WTC11 (cell line): ENCODE data around the gene FRK. TPM values are rescaled to one million over a fixed set of nuclear protein-coding genes. Genes with fewer than 3 reads are reported as not detected.

Source experiments
- ATAC-seq: fragments of 200-7000 bp; cut with Tn5 transposase; 2 replicates; pipeline ENCODE4 v1.10.0; 2021; ENCODE audit warnings: mild to moderate bottlenecking, moderate library complexity
- CTCF ChIA-PET: fragments of 300-600 bp; sonication (Branson Sonifier 250); formaldehyde crosslinking; loops from one replicate; lab custom pipeline; 2021; ENCODE audit warnings: antibody characterized with exemption; lab: Charles Lee
- POLR2A ChIA-PET: fragments of 350-600 bp; sonication (Branson Sonifier 250); formaldehyde crosslinking; loops from one replicate; lab custom pipeline; 2021; ENCODE audit warnings: antibody characterized with exemption; lab: Charles Lee
- DNase-seq: peaks from one replicate; pipeline ENCODE4 v3.0.0; 2021; ENCODE audit warnings: low spot score
- H3K27ac Mint-ChIP-seq: 2 replicates; pipeline ENCODE4 v1.8.0; 2021; ENCODE audit warnings: mixed read lengths
- H3K27me3 Mint-ChIP-seq: 2 replicates; pipeline ENCODE4 v1.8.0; 2021; ENCODE audit warnings: low read depth, mild to moderate bottlenecking, moderate library complexity, mixed read lengths
- H3K36me3 Mint-ChIP-seq: 2 replicates; pipeline ENCODE4 v1.8.0; 2021; ENCODE audit warnings: mixed read lengths
- H3K4me1 Mint-ChIP-seq: 2 replicates; pipeline ENCODE4 v1.8.0; 2022; ENCODE audit warnings: mixed read lengths
- H3K4me3 Mint-ChIP-seq: 2 replicates; pipeline ENCODE4 v1.8.0; 2021; ENCODE audit warnings: mild to moderate bottlenecking, moderate library complexity, mixed read lengths
- H3K9me3 Mint-ChIP-seq: 2 replicates; pipeline ENCODE4 v1.8.0; 2021; ENCODE audit warnings: mixed read lengths
- ELF4 ChIP-seq: sonication (generic); formaldehyde crosslinking; IDR thresholded peaks from 2 replicates; pipeline ENCODE4 v1.8.1; 2022; ENCODE audit warnings: low read depth, mild to moderate bottlenecking, moderate library complexity, missing genetic modification reagents
- EMX1 ChIP-seq: fragments of 250-450 bp; sonication (Bioruptor Pico); IDR thresholded peaks from 2 replicates; pipeline ENCODE4 v1.8.0; 2021; ENCODE audit warnings: mild to moderate bottlenecking
- ESRRA ChIP-seq: sonication (generic); formaldehyde crosslinking; IDR thresholded peaks from 2 replicates; pipeline ENCODE4 v1.8.1; 2022; ENCODE audit warnings: mild to moderate bottlenecking, missing genetic modification reagents, borderline replicate concordance
- FOXJ3 ChIP-seq: sonication (generic); formaldehyde crosslinking; IDR thresholded peaks from 2 replicates; pipeline ENCODE4 v1.9.0; 2021; ENCODE audit warnings: missing genetic modification reagents, mild to moderate bottlenecking, borderline replicate concordance
- GTF2I ChIP-seq: fragments of 250-450 bp; sonication (Bioruptor Pico); conservative IDR thresholded peaks from 2 replicates; pipeline ENCODE4 v1.4.0; 2021; ENCODE audit warnings: mild to moderate bottlenecking
- KAT7 ChIP-seq: sonication (generic); formaldehyde crosslinking; IDR thresholded peaks from 2 replicates; pipeline ENCODE4 v1.8.1; 2023; ENCODE audit warnings: missing genetic modification reagents, mild to moderate bottlenecking, borderline replicate concordance
- MYBL2 ChIP-seq: sonication (generic); formaldehyde crosslinking; IDR thresholded peaks from 2 replicates; pipeline ENCODE4 v1.8.1; 2023; ENCODE audit warnings: mild to moderate bottlenecking, moderate library complexity, missing genetic modification reagents
- NR3C1 ChIP-seq: sonication (generic); formaldehyde crosslinking; conservative IDR thresholded peaks from 2 replicates; pipeline ENCODE4 v1.8.1; 2023; ENCODE audit warnings: low read depth, mild to moderate bottlenecking, missing genetic modification reagents
- TEAD1 ChIP-seq: sonication (generic); formaldehyde crosslinking; IDR thresholded peaks from 2 replicates; pipeline ENCODE4 v1.8.0; 2022; ENCODE audit warnings: mild to moderate bottlenecking, missing genetic modification reagents
- ZNF232 ChIP-seq: sonication (generic); formaldehyde crosslinking; IDR thresholded peaks from 2 replicates; pipeline ENCODE4 v1.8.0; 2022; ENCODE audit warnings: mild to moderate bottlenecking, missing genetic modification reagents
- ZNF423 ChIP-seq: fragments of 250-450 bp; sonication (Bioruptor Pico); IDR thresholded peaks from 2 replicates; pipeline ENCODE4 v2.1.2; 2022; ENCODE audit warnings: mild to moderate bottlenecking, moderate library complexity
- ZNF532 ChIP-seq: fragments of 250-450 bp; sonication (Bioruptor Pico); IDR thresholded peaks from 2 replicates; pipeline ENCODE4 v1.9.0; 2021; ENCODE audit warnings: mild to moderate bottlenecking, borderline replicate concordance
- ZNF671 ChIP-seq: fragments of 250-450 bp; sonication (Bioruptor Pico); IDR thresholded peaks from 2 replicates; pipeline ENCODE4 v1.8.0; 2021; ENCODE audit warnings: mild to moderate bottlenecking
- total RNA-seq: library from RNA; stranded (reverse); gene quantifications from 3 replicates; pipeline ENCODE4 v1.2.3, GENCODE V29; 2021
- TF ChIP-seq, protein P1 (sequence below): sonication (generic); formaldehyde crosslinking; IDR thresholded peaks from 2 replicates; pipeline ENCODE4 v1.8.0; 2023; ENCODE audit warnings: mild to moderate bottlenecking, missing genetic modification reagents
- TF ChIP-seq, protein P2 (sequence below): sonication (generic); formaldehyde crosslinking; IDR thresholded peaks from 2 replicates; pipeline ENCODE4 v1.8.0; 2022; ENCODE audit warnings: mild to moderate bottlenecking, missing genetic modification reagents
- TF ChIP-seq, protein P3 (sequence below): sonication (generic); formaldehyde crosslinking; IDR thresholded peaks from 2 replicates; pipeline ENCODE4 v1.8.1; 2022; ENCODE audit warnings: mild to moderate bottlenecking, moderate library complexity, missing genetic modification reagents
- TF ChIP-seq, protein P4 (sequence below): sonication (generic); formaldehyde crosslinking; IDR thresholded peaks from 2 replicates; pipeline ENCODE4 v1.8.1; 2023; ENCODE audit warnings: mild to moderate bottlenecking, missing genetic modification reagents

The FRK gene
- total RNA-seq, 1 experiment from 2014 or later, result 0.13 TPM

DNA sequence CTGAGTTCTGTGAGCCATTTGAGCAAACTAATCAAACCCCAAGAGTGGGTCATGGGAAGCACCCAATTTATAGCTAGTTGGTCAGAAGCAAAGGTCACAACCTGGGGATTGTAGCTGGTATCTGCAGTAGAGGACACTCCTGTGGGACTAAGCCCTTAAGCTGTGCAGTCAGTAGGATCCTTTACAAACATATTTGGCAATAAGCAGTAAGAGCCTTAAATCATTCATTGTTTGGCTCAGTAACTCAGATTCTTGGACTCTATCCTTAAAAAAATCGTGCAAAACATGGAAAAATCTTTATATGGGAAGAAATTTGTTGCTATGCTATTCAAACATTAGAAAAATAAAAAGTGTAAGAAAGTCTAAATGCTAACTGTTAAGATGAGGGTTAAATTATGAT, 29.9 kb downstream of the FRK start:
- no peak overlapping the region for H3K27ac Mint-ChIP-seq
- H3K4me3 Mint-ChIP-seq, result no peak overlapping the region
- DNase-seq (no peak), ATAC-seq (no peak)
- ChIA-PET POLR2A (no interaction called here), CTCF (no interaction called here)
- TF ChIP-seq EMX1 (CRISPR knock-in tag) (no peak), GTF2I (CRISPR knock-in tag) (no peak), ELF4 (no peak), ZNF671 (CRISPR knock-in tag) (no peak), NR3C1 (CRISPR knock-in tag) (no peak)
- TF ChIP-seq, protein P1, sequence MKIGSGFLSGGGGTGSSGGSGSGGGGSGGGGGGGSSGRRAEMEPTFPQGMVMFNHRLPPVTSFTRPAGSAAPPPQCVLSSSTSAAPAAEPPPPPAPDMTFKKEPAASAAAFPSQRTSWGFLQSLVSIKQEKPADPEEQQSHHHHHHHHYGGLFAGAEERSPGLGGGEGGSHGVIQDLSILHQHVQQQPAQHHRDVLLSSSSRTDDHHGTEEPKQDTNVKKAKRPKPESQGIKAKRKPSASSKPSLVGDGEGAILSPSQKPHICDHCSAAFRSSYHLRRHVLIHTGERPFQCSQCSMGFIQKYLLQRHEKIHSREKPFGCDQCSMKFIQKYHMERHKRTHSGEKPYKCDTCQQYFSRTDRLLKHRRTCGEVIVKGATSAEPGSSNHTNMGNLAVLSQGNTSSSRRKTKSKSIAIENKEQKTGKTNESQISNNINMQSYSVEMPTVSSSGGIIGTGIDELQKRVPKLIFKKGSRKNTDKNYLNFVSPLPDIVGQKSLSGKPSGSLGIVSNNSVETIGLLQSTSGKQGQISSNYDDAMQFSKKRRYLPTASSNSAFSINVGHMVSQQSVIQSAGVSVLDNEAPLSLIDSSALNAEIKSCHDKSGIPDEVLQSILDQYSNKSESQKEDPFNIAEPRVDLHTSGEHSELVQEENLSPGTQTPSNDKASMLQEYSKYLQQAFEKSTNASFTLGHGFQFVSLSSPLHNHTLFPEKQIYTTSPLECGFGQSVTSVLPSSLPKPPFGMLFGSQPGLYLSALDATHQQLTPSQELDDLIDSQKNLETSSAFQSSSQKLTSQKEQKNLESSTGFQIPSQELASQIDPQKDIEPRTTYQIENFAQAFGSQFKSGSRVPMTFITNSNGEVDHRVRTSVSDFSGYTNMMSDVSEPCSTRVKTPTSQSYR (CRISPR knock-in tag), result no peak
- TF ChIP-seq, protein P2, sequence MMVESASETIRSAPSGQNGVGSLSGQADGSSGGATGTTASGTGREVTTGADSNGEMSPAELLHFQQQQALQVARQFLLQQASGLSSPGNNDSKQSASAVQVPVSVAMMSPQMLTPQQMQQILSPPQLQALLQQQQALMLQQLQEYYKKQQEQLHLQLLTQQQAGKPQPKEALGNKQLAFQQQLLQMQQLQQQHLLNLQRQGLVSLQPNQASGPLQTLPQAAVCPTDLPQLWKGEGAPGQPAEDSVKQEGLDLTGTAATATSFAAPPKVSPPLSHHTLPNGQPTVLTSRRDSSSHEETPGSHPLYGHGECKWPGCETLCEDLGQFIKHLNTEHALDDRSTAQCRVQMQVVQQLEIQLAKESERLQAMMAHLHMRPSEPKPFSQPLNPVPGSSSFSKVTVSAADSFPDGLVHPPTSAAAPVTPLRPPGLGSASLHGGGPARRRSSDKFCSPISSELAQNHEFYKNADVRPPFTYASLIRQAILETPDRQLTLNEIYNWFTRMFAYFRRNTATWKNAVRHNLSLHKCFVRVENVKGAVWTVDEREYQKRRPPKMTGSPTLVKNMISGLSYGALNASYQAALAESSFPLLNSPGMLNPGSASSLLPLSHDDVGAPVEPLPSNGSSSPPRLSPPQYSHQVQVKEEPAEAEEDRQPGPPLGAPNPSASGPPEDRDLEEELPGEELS, result no peak
- TF ChIP-seq, protein P3, sequence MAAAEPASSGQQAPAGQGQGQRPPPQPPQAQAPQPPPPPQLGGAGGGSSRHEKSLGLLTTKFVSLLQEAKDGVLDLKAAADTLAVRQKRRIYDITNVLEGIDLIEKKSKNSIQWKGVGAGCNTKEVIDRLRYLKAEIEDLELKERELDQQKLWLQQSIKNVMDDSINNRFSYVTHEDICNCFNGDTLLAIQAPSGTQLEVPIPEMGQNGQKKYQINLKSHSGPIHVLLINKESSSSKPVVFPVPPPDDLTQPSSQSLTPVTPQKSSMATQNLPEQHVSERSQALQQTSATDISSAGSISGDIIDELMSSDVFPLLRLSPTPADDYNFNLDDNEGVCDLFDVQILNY (CRISPR knock-in tag), result no peak
- TF ChIP-seq, protein P4, sequence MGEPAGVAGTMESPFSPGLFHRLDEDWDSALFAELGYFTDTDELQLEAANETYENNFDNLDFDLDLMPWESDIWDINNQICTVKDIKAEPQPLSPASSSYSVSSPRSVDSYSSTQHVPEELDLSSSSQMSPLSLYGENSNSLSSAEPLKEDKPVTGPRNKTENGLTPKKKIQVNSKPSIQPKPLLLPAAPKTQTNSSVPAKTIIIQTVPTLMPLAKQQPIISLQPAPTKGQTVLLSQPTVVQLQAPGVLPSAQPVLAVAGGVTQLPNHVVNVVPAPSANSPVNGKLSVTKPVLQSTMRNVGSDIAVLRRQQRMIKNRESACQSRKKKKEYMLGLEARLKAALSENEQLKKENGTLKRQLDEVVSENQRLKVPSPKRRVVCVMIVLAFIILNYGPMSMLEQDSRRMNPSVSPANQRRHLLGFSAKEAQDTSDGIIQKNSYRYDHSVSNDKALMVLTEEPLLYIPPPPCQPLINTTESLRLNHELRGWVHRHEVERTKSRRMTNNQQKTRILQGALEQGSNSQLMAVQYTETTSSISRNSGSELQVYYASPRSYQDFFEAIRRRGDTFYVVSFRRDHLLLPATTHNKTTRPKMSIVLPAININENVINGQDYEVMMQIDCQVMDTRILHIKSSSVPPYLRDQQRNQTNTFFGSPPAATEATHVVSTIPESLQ (CRISPR knock-in tag), result no peak
- H3K27me3 Mint-ChIP-seq, result no peaks in the 10 kb centered on the region
- H3K36me3 Mint-ChIP-seq, result no peaks in the 10 kb centered on the region
- H3K4me1 Mint-ChIP-seq, result peaks cover 9% of the 10 kb centered on the region
- no peaks in the 10 kb centered on the region for H3K9me3 Mint-ChIP-seq

DNA sequence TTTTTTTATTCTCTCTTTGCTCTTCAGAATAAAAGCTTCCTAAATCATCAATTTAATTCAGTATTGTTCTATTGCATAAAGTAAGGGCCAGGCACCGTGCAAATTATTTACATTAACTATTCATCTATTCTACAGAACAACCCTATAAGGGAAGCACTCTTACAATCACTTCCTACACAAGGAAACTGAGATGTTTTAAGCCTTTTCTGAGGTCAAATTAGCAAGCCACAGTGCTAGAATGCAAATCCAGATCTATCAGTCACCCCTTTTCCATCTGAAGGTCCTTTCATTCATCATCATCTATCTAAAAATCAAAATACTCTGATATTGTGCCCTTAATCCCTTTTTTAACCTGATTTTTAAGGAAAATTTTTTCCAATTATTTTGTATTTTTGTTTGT, 31.2 kb downstream of the FRK start:
- no peak for TF ChIP-seq TEAD1 (CRISPR knock-in tag)
- TF ChIP-seq ESRRA, result no peak
- TF ChIP-seq MYBL2 (CRISPR knock-in tag), result no peak
- TF ChIP-seq, all 79 proteins: peak for 0

GRCh38 chr6:116028233-116028632, 32.5 kb downstream of the FRK start:
- H3K9me3 Mint-ChIP-seq, result no peaks in the 10 kb centered on the region
- no peak overlapping the region for H3K27ac Mint-ChIP-seq
- ChIA-PET CTCF (interaction anchor here (1.3 kb wide), 1 partner anchor 84 kb away, joined by 3 read pairs; no protein-coding TSS in a partner anchor), POLR2A (no interaction called here)
- DNase-seq (no peak), ATAC-seq (peak; percentile 30; the same call in 1 of the 2 replicates)
- H3K4me3 Mint-ChIP-seq, result no peak overlapping the region
- H3K36me3 Mint-ChIP-seq, result no peaks in the 10 kb centered on the region
- no peaks in the 10 kb centered on the region for H3K27me3 Mint-ChIP-seq
- peaks cover 5% of the 10 kb centered on the region for H3K4me1 Mint-ChIP-seq
- TF ChIP-seq FOXJ3 (CRISPR knock-in tag) (no peak), ZNF423 (CRISPR knock-in tag) (no peak), EMX1 (CRISPR knock-in tag) (no peak), ZNF532 (CRISPR knock-in tag) (no peak), KAT7 (no peak), ZNF232 (no peak)
- TF ChIP-seq, protein P2, result no peak

More for the DNA sequence above, 31.2 kb downstream of the FRK start:
- CTCF ChIA-PET, result no interaction called here
- Mint-ChIP-seq H3K27me3 (no peaks in the 10 kb centered on the region), H3K27ac (no peak overlapping the region), H3K4me1 (peaks cover 9% of the 10 kb centered on the region), H3K9me3 (no peaks in the 10 kb centered on the region), H3K4me3 (no peak overlapping the region), H3K36me3 (no peaks in the 10 kb centered on the region)
- no peak for DNase-seq
- POLR2A ChIA-PET, result no interaction called here
- ATAC-seq, result no peak
